ENCODE data around the gene PDE10A. TPM values are rescaled to one million over a fixed set of nuclear protein-coding genes. Genes with fewer than 3 reads are reported as not detected.
"Not testable (repeated sequence)": the region's sequence is repeated elsewhere in the genome, so short reads cannot be mapped to it uniquely, and the experiment has no call there.

The PDE10A gene
- polyA plus RNA-seq, 3 donors = 0.41 to 41.9 (median 6.8) TPM

DNA sequence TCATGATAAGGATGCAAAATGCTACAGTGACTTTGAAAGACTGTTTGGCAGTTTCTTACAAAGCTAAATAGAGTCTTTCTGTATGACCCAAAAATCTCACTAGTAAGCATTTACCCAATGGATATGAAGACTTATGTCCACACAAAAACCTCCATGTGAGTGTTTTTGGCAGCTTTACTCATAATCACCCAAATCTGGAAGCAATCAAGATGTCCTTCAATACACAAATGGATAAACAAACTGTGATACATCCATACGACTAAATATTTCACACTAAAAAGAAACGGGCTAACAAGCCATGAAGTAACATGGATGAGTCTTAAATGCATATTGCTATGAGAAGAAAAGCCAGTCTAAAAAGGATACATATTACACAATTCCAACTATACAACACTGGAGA, 117.2 kb downstream of the PDE10A start:
- 58 to 75% (median 60%) methylated on average over 2 of the region's 2 CpGs for WGBS, 3 donors
- no peak overlapping the region for H3K27ac ChIP-seq (ENCODE audit: low read depth, low read length)

DNA sequence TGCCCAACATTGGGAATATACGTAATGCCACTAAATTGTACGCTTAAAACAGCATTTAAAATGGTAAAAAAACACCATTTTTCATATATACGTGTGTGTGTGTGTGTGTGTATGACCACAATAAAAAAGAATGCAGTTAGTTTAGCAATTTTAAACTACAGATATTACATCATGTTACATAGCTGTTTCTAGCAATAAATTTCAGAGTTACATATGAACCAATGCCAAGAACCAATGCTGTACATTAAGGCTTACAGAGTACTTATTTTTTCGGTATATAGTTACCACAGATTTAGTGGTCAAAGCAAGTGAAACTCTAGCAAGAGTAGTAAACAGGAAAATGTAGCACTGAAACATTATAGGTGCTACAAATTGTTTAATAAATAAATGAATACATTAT, 119.3 kb downstream of the PDE10A start:
- H3K27ac ChIP-seq (ENCODE audit: low read depth, low read length) = no peak overlapping the region
- WGBS, 3 donors = 81 to 87% (median 82%) methylated on average over 4 of the region's 4 CpGs

DNA sequence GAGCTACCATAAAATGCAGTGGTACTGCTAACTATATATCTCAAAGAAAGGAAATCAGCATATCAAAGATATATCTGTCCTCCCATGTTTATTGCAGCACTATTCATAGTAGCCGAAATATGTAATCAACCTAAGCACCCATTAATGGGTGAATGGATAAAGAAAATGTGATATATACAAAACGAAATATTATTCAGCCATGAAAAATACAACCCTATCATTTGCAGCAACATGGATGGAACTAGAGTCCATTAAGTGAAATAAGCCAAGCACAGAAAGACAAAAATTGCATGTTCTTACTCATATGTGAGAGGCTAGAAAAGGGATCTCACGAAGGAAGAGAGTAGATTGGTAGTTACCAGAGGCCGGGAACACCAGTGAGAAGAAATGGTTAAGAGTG, 126.1 kb downstream of the PDE10A start:
- WGBS, 3 donors = 91 to 94% (median 92%) methylated on average over 4 of the region's 4 CpGs
- no peak overlapping the region for H3K27ac ChIP-seq (ENCODE audit: low read depth, low read length)

- H3K27ac ChIP-seq (ENCODE audit: low read depth, low read length) = no peak overlapping the region
- 70 to 88% (median 87%) methylated on average over 3 of the region's 3 CpGs for WGBS, 3 donors
Observed at GRCh38 chr6:165519316-165519715, 143.7 kb downstream of the PDE10A start.

- H3K27ac ChIP-seq (ENCODE audit: low read depth, low read length) = no peak overlapping the region
- 81 to 86% (median 85%) methylated on average over 6 of the region's 6 CpGs for WGBS, 3 donors
Observed at GRCh38 chr6:165515963-165516624, 146.9 kb downstream of the PDE10A start.

- no peak overlapping the region for H3K27ac ChIP-seq (ENCODE audit: low read depth, low read length)
- WGBS, 3 donors = 91 to 97% (median 96%) methylated on average over 4 of the region's 4 CpGs
Observed at GRCh38 chr6:165514621-165515020, 148.4 kb downstream of the PDE10A start.

- H3K27ac ChIP-seq (ENCODE audit: low read depth, low read length) = no peak overlapping the region
Observed at GRCh38 chr6:165511807-165512206, 151.2 kb downstream of the PDE10A start.

DNA sequence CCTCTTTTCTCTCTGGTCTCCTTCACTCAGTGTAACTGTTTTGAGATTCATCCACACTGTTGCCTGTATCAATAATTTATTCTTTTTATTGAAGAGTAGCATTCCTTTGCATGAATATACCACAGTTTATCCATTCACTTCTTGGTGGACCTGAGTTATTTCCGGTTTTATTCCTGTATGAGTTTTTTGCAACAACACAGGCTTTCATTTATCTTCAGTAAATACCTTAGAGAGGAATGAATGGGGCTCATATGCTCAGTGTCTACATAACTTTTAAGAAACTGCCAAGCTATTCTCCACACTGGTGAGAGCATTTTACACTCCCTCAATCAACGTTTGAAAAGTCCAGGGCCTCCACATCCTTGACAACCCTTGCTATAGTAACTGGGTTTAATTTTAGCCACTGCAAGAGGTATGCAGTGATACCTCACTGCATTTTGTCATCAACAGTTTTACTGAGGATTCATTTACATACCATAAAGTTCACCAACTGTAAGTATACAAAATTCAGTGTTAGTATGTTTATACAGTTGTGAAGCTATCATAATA, 154.6 kb downstream of the PDE10A start:
- 34 to 50% (median 43%) methylated on average over 2 of the region's 2 CpGs for WGBS, 3 donors

GRCh38 chr6:165506657-165507056, 156.4 kb downstream of the PDE10A start:
- 77 to 91% (median 88%) methylated on average over 2 of the region's 2 CpGs for WGBS, 3 donors
- H3K27ac ChIP-seq (ENCODE audit: low read depth, low read length) = no peak overlapping the region

More for the DNA sequence above, 154.6 kb downstream of the PDE10A start:
- no peak overlapping the region for H3K27ac ChIP-seq (ENCODE audit: low read depth, low read length)

GRCh38 chr6:165500214-165500907, 162.7 kb downstream of the PDE10A start:
- 61 to 89% (median 87%) methylated on average over 6 of the region's 6 CpGs for WGBS, 3 donors
- not testable (repeated sequence) for H3K27ac ChIP-seq (ENCODE audit: low read depth, low read length)

DNA sequence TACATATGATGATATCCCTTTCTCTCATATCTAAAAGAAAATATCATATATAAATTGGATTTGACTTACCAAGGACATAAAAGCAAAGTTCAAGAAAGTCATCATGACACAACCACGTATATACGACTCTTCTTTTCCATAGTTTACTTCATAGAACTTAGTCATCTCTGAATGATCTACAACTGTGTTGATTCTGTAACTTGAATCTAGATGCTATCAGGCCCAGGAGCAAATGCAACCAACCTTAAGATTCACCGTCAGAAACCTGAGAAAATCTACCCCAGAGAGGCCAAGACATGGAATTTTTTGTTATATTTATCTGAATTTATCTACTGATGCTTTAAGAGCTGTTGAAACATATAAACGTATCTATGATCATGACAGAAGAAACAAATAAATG, 165.6 kb downstream of the PDE10A start:
- H3K27ac ChIP-seq (ENCODE audit: low read depth, low read length) = no peak overlapping the region
- 76 to 93% (median 90%) methylated on average over 4 of the region's 4 CpGs for WGBS, 3 donors

GRCh38 chr6:165488624-165489295, 174.3 kb downstream of the PDE10A start:
- 76 to 85% (median 82%) methylated on average over 9 of the region's 9 CpGs for WGBS, 3 donors
- H3K27ac ChIP-seq (ENCODE audit: low read depth, low read length) = no peak overlapping the region

DNA sequence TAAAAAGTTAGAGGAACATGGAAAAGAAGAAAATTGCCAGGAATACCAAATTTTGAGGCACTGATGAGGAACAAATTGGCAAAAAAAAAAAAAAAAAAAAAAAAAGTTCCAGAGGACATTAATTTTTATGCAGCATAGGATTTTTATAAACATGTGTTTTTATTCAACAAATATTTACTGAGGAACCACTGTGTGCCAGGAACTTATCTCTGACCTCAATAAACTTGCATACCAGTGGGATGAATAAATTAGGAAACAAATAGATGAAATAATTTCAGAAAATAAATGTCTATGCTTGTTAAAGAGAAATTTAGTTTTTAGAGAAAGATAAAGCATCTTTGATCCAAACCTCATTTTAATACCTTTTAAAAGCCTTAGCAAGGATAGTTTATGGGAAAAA, 175.1 kb downstream of the PDE10A start:
- no peak overlapping the region for H3K27ac ChIP-seq (ENCODE audit: low read depth, low read length)

DNA sequence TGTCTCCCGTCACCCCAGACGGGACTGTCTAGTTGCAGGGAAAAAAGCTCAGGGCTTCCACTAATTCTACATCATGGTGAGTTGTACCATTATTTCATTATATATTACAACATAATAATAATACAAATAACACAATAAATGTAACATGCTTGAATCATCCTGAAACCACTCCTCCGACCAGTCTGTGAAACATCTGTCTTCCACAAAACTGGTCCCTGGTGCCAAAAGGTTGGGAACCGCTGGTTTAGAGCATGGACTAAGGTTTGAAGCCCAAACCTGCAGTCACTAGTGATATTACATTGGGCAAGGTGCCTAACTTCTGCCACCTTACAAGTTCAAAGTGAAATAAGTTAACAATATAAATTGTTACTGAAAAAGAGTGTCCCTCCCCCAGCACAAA, 175.7 kb downstream of the PDE10A start:
- WGBS, 3 donors = 73 to 86% (median 83%) methylated on average over 4 of the region's 4 CpGs
- no peak overlapping the region for H3K27ac ChIP-seq (ENCODE audit: low read depth, low read length)

DNA sequence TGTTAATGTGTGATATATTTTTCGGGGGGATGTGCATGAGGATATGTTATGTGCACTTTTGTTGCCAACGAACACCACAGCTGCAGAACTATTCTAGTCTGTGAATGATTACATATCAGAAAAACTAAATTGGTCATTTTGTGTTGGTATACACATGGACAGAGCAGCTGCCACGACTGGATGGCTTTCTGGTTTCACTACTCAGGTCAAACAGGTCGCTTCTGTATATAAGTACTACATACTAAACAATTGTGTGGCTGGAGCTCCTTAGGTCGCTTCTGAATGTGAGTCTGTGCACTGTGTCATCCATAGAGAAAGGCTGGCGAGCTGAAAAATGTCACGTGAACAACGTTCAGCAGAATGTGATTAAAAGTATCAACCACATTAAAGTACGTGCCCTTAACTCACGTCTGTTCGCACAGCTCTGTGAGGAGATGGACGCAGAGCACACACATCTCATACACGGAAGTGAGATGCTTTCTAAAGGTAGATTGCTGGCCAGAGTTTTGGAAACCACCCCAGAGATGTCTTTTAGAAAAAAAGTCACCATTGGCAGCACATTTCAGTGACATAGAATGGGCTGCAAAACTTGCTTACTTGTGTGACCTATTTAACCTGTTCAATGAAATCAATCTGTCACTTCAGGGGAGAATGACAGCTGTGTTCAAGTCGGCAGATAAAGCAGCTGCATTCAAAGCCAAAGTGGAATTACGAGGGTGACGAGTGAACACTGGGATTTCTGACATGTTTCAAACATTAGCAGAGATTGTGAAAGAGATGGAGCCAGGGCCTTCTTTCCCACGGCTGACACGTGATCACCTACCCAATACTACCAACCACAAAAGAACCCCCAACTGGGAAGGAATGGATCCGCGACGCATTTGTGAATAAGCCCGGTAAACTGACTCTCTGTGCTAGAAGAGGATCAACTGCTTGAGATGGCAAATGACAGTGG, 176.6 kb downstream of the PDE10A start:
- WGBS, 3 donors = 39 to 90% (median 89%) methylated on average over 22 of the region's 22 CpGs

GRCh38 chr6:165484178-165484889, 178.7 kb downstream of the PDE10A start:
- no peak overlapping the region for H3K27ac ChIP-seq (ENCODE audit: low read depth, low read length)
- 85 to 93% (median 90%) methylated on average over 13 of the region's 13 CpGs for WGBS, 3 donors

More for the DNA sequence above, 176.6 kb downstream of the PDE10A start:
- no peak overlapping the region for H3K27ac ChIP-seq (ENCODE audit: low read depth, low read length)

- 89 to 95% (median 93%) methylated on average over 4 of the region's 4 CpGs for WGBS, 3 donors
Observed at GRCh38 chr6:165481921-165482320, 181.1 kb downstream of the PDE10A start.

DNA sequence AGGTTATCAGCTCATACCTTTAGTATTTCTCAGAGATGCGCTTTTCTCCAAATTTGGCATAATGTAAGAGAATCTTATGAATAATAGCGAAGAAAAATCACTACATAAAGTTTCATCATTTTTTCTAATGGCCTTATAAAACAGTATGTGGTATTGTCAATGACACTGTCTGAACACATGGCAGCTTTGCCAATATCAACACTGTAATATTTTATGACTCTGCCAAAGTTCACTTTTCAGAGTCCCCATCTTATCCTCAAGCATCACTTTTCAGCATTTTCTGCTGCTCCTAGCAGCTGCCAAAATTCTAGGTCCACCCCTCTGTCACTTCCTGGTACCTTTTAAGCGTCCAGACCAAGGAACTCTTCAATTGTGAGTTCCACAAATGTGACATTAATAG, 182.1 kb downstream of the PDE10A start:
- 71 to 90% (median 73%) methylated on average over 3 of the region's 3 CpGs for WGBS, 3 donors
- H3K27ac ChIP-seq (ENCODE audit: low read depth, low read length) = no peak overlapping the region

More at GRCh38 chr6:165481921-165482320, 181.1 kb downstream of the PDE10A start:
- no peak overlapping the region for H3K27ac ChIP-seq (ENCODE audit: low read depth, low read length)

Data from adipose tissue (tissue), 3 donors.